KMS-11 (cell line): ENCODE results near the gene CX3CR1.

Experiments used
- H2AFZ ChIP-seq: fragments of 200-600 bp; sonication (generic); 2 replicates; pipeline ENCODE4 v1.6.1; 2016; ENCODE audit warnings: antibody characterized with exemption, mixed run types, low read depth
- H3K27ac ChIP-seq: fragments of 200-600 bp; sonication (generic); 2 replicates; pipeline ENCODE4 v1.6.1; 2016; ENCODE audit warnings: mild to moderate bottlenecking, mixed run types
- H3K27me3 ChIP-seq: fragments of 200-600 bp; sonication (generic); 2 replicates; pipeline ENCODE4 v1.6.1; 2017; ENCODE audit warnings: mild to moderate bottlenecking, low read depth, mixed run types, moderate library complexity; ENCODE audit not compliant: insufficient read depth
- H3K36me3 ChIP-seq: fragments of 200-600 bp; sonication (generic); 2 replicates; pipeline ENCODE4 v1.6.1; 2017; ENCODE audit warnings: mild to moderate bottlenecking, mixed run types; ENCODE audit not compliant: insufficient read depth
- H3K4me1 ChIP-seq: fragments of 200-600 bp; sonication (generic); 2 replicates; pipeline ENCODE4 v1.6.1; 2016; ENCODE audit warnings: mild to moderate bottlenecking, low read depth, mixed run types; ENCODE audit not compliant: poor library complexity, severe bottlenecking
- H3K4me2 ChIP-seq: fragments of 200-600 bp; sonication (generic); 2 replicates; pipeline ENCODE4 v1.7.0; 2016; ENCODE audit warnings: mild to moderate bottlenecking, mixed run types
- H3K4me3 ChIP-seq: fragments of 200-600 bp; sonication (generic); IDR thresholded peaks from 2 replicates; pipeline ENCODE4 v1.6.1; 2017; ENCODE audit warnings: low read depth, low read length, mixed read lengths; ENCODE audit not compliant: insufficient read depth
- H3K79me2 ChIP-seq: fragments of 200-600 bp; sonication (generic); 2 replicates; pipeline ENCODE4 v1.6.1; 2016; ENCODE audit warnings: low read depth, mixed run types; ENCODE audit not compliant: insufficient read depth
- H3K9ac ChIP-seq: fragments of 200-600 bp; sonication (generic); 2 replicates; pipeline ENCODE4 v1.6.1; 2016; ENCODE audit warnings: mild to moderate bottlenecking, mixed run types
- H4K20me1 ChIP-seq: fragments of 200-600 bp; sonication (generic); 2 replicates; pipeline ENCODE4 v1.6.1; 2016; ENCODE audit warnings: mild to moderate bottlenecking, mixed run types; ENCODE audit not compliant: insufficient read depth
- CTCF ChIP-seq: fragments of 200-600 bp; sonication (generic); conservative IDR thresholded peaks from 2 replicates; pipeline ENCODE4 v1.6.1; 2017; ENCODE audit warnings: low read depth, mild to moderate bottlenecking, antibody characterized with exemption, low read length, moderate library complexity, mixed read lengths

CX3CR1 gene

GRCh38 chr3:39290255-39290654 is 10.4 kb upstream of the CX3CR1 start:
- Histone ChIP-seq H3K4me1 (peaks cover 59% of the 10 kb centered on the region), H3K27ac (no peak overlapping the region), H3K79me2 (no peaks in the 10 kb centered on the region), H3K27me3 (no peaks in the 10 kb centered on the region), H3K36me3 (no peaks in the 10 kb centered on the region), H3K4me2 (peak overlapping the region; percentile 36; the same call in 1 of the 2 replicates), H4K20me1 (no peaks in the 10 kb centered on the region), H3K4me3 (no peak overlapping the region), H2AFZ (peak overlapping the region; percentile 61), H3K9ac (no peak overlapping the region)
- no peak for TF ChIP-seq CTCF

- H2AFZ ChIP-seq = no peak overlapping the region
- H3K4me2 ChIP-seq = 0 out of 2 replicates have a peak overlapping the region, but pooled peaks have one; percentile 28
- no peak overlapping the region for H3K9ac ChIP-seq
- H3K4me1 ChIP-seq = peaks cover 68% of the 10 kb centered on the region
- H3K4me3 ChIP-seq = no peak overlapping the region
- no peaks in the 10 kb centered on the region for H3K27me3 ChIP-seq
- H3K79me2 ChIP-seq = no peaks in the 10 kb centered on the region
- H4K20me1 ChIP-seq = no peaks in the 10 kb centered on the region
- H3K36me3 ChIP-seq = no peaks in the 10 kb centered on the region
- no peak for TF ChIP-seq CTCF
- no peak overlapping the region for H3K27ac ChIP-seq
These were observed 9.3 kb upstream of the CX3CR1 start for GRCh38 chr3:39289107-39289506.

GRCh38 chr3:39288300-39288808 is 8.5 kb upstream of the CX3CR1 start:
- Histone ChIP-seq H2AFZ (no peak overlapping the region), H3K4me2 (peak overlapping the region; percentile 28; the same call in 1 of the 2 replicates), H3K27me3 (no peaks in the 10 kb centered on the region), H3K4me1 (peaks cover 68% of the 10 kb centered on the region), H3K4me3 (no peak overlapping the region), H3K27ac (peak overlapping the region; percentile 22; the same call in 1 of the 2 replicates), H3K79me2 (no peaks in the 10 kb centered on the region), H4K20me1 (no peaks in the 10 kb centered on the region), H3K36me3 (no peaks in the 10 kb centered on the region), H3K9ac (no peak overlapping the region)
- TF ChIP-seq CTCF = peak; percentile 85

- Histone ChIP-seq H3K4me3 (no peak overlapping the region), H3K36me3 (no peaks in the 10 kb centered on the region), H3K4me2 (peak overlapping the region; percentile 76), H3K27ac (peak overlapping the region; percentile 56), H4K20me1 (no peaks in the 10 kb centered on the region), H3K4me1 (peaks cover 68% of the 10 kb centered on the region), H2AFZ (peak overlapping the region; percentile 44; the same call in 1 of the 2 replicates), H3K9ac (no peak overlapping the region; the same call in 1 of the 2 replicates), H3K27me3 (no peaks in the 10 kb centered on the region), H3K79me2 (no peaks in the 10 kb centered on the region)
- no peak for TF ChIP-seq CTCF
These were observed 7.7 kb upstream of the CX3CR1 start for GRCh38 chr3:39287216-39288164.
